OCI-LY1 (cell line): ENCODE data around the gene BORCS6.

ENCODE experiments used
- H2AFZ ChIP-seq: fragments of 200-600 bp; sonication (generic), shearing (Covaris generic); 2 replicates; pipeline ENCODE4 v1.6.0; 2014; ENCODE audit warnings: antibody characterized with exemption, mild to moderate bottlenecking, low read length
- H3F3A ChIP-seq: fragments of 200-600 bp; sonication (generic), shearing (Covaris generic); 2 replicates; pipeline ENCODE4 v1.6.0; 2014; ENCODE audit warnings: mild to moderate bottlenecking, antibody characterized with exemption, low read length, moderate library complexity; ENCODE audit not compliant: insufficient read depth
- H3K27ac ChIP-seq: fragments of 200-600 bp; sonication (generic); 2 replicates; pipeline ENCODE4 v1.5.1; 2014; ENCODE audit warnings: low read length, mixed run types, mild to moderate bottlenecking, low read depth; ENCODE audit not compliant: poor library complexity, severe bottlenecking
- H3K27me3 ChIP-seq: fragments of 200-600 bp; sonication (generic); 2 replicates; pipeline ENCODE4 v1.6.0; 2014; ENCODE audit warnings: antibody characterized with exemption, mild to moderate bottlenecking, low read length, moderate library complexity; ENCODE audit not compliant: insufficient read depth
- H3K36me3 ChIP-seq: fragments of 200-600 bp; sonication (generic); 2 replicates; pipeline ENCODE4 v1.6.1; 2014; ENCODE audit warnings: mild to moderate bottlenecking, antibody characterized with exemption, low read length, moderate library complexity, mixed read lengths; ENCODE audit not compliant: insufficient read depth
- H3K4me1 ChIP-seq: fragments of 200-600 bp; sonication (generic); 2 replicates; pipeline ENCODE4 v1.5.1; 2014; ENCODE audit warnings: mild to moderate bottlenecking, low read length, moderate library complexity; ENCODE audit not compliant: insufficient read depth, severe bottlenecking
- H3K4me2 ChIP-seq: fragments of 200-600 bp; sonication (generic), shearing (Covaris generic); 2 replicates; pipeline ENCODE4 v1.6.1; 2014; ENCODE audit warnings: low read length
- H3K4me3 ChIP-seq: fragments of 200-600 bp; sonication (generic); 2 replicates; pipeline ENCODE4 v1.5.1; 2014; ENCODE audit warnings: low read length, low read depth, mild to moderate bottlenecking, mixed read lengths; ENCODE audit not compliant: poor library complexity, severe bottlenecking
- H3K79me2 ChIP-seq: fragments of 200-600 bp; shearing (Covaris generic); 2 replicates; pipeline ENCODE4 v1.6.1; 2016; ENCODE audit warnings: mixed run types, low read length, mixed read lengths; ENCODE audit not compliant: insufficient read depth
- H3K9ac ChIP-seq: fragments of 200-600 bp; sonication (generic), shearing (Covaris generic); 2 replicates; pipeline ENCODE4 v1.6.1; 2014; ENCODE audit warnings: mild to moderate bottlenecking, low read length, mixed read lengths
- H3K9me2 ChIP-seq: fragments of 200-600 bp; sonication (generic), shearing (Covaris generic); 2 replicates; pipeline ENCODE4 v1.6.1; 2014; ENCODE audit warnings: low read depth, mild to moderate bottlenecking, low read length, mixed read lengths
- H3K9me3 ChIP-seq: fragments of 200-600 bp; shearing (Covaris generic); 2 replicates; pipeline ENCODE4 v1.6.1; 2014; ENCODE audit warnings: low read length, mixed read lengths
- H4K20me1 ChIP-seq: fragments of 200-600 bp; sonication (generic), shearing (Covaris generic); 2 replicates; pipeline ENCODE4 v1.6.0; 2016; ENCODE audit warnings: mild to moderate bottlenecking, low read length; ENCODE audit not compliant: insufficient read depth
- CTCF ChIP-seq: fragments of 200-600 bp; sonication (generic), shearing (Covaris generic); IDR thresholded peaks from 2 replicates; pipeline ENCODE4 v1.5.1; 2017; ENCODE audit warnings: mild to moderate bottlenecking, antibody characterized with exemption, low read length, moderate library complexity, mixed read lengths
- EZH2 ChIP-seq: fragments of 200-600 bp; sonication (generic), shearing (Covaris generic); IDR thresholded peaks from 2 replicates; pipeline ENCODE4 v1.8.0; 2017; ENCODE audit warnings: borderline replicate concordance, mixed run types, mild to moderate bottlenecking, antibody characterized with exemption, low read length, moderate library complexity, mixed read lengths

BORCS6 gene

GRCh38 chr17:8160741-8161221 lies 29.2 kb downstream of the BORCS6 start:
- no peaks in the 10 kb centered on the region for H3K9me2 ChIP-seq
- no peaks in the 10 kb centered on the region for H3F3A ChIP-seq
- peak overlapping the region; percentile 99 for H3K4me3 ChIP-seq
- no peaks in the 10 kb centered on the region for H4K20me1 ChIP-seq
- no peaks in the 10 kb centered on the region for H3K9me3 ChIP-seq
- peak overlapping the region; percentile 73 for H3K27ac ChIP-seq
- no peaks in the 10 kb centered on the region for H3K27me3 ChIP-seq
- peaks cover 27% of the 10 kb centered on the region for H3K36me3 ChIP-seq
- H2AFZ ChIP-seq, result no peak overlapping the region
- TF ChIP-seq EZH2 (no peak), CTCF (no peak)
- H3K4me1 ChIP-seq, result peaks cover 54% of the 10 kb centered on the region
- H3K79me2 ChIP-seq, result peaks cover 9% of the 10 kb centered on the region; the same call in 1 of the 2 replicates
- peak overlapping the region; percentile 92 for H3K4me2 ChIP-seq
- H3K9ac ChIP-seq, result peak overlapping the region; percentile 99; the same call in 1 of the 2 replicates

- Histone ChIP-seq H3K27me3 (no peaks in the 10 kb centered on the region), H2AFZ (no peak overlapping the region), H3K4me2 (no peak overlapping the region), H3K4me1 (peaks cover 59% of the 10 kb centered on the region), H3K4me3 (no peak overlapping the region), H3F3A (no peaks in the 10 kb centered on the region), H3K79me2 (peaks cover 9% of the 10 kb centered on the region; the same call in 1 of the 2 replicates), H4K20me1 (no peaks in the 10 kb centered on the region), H3K36me3 (peaks cover 27% of the 10 kb centered on the region), H3K27ac (no peak overlapping the region), H3K9me2 (no peaks in the 10 kb centered on the region), H3K9ac (no peak overlapping the region), H3K9me3 (no peaks in the 10 kb centered on the region)
- TF ChIP-seq EZH2, result no peak
- TF ChIP-seq CTCF, result no peak
Measured at GRCh38 chr17:8160224-8160577, 29.8 kb downstream of the BORCS6 start.

- Histone ChIP-seq H3K9me2 (no peaks in the 10 kb centered on the region), H3K9ac (no peak overlapping the region), H3K27ac (no peak overlapping the region), H3K4me3 (no peak overlapping the region), H3K9me3 (no peaks in the 10 kb centered on the region), H3K27me3 (no peaks in the 10 kb centered on the region), H3K79me2 (peaks cover 9% of the 10 kb centered on the region; the same call in 1 of the 2 replicates), H3K36me3 (peaks cover 27% of the 10 kb centered on the region), H3F3A (no peaks in the 10 kb centered on the region), H4K20me1 (no peaks in the 10 kb centered on the region), H3K4me2 (no peak overlapping the region), H2AFZ (no peak overlapping the region), H3K4me1 (peaks cover 59% of the 10 kb centered on the region)
- TF ChIP-seq EZH2 (no peak), CTCF (no peak)
Measured at GRCh38 chr17:8159459-8160223, 30.3 kb downstream of the BORCS6 start.
